Measurements from ENCODE around the gene ANP32E. TPM values are rescaled to one million over a fixed set of nuclear protein-coding genes. Genes with fewer than 3 reads are reported as not detected.

Gene ANP32E
- total and polyA plus RNA-seq, 2 of the 13 experiments (the other 11 are each of a cell fraction or from before 2014, with no cell fraction given) = 10.3 to 53.0 TPM

DNA sequence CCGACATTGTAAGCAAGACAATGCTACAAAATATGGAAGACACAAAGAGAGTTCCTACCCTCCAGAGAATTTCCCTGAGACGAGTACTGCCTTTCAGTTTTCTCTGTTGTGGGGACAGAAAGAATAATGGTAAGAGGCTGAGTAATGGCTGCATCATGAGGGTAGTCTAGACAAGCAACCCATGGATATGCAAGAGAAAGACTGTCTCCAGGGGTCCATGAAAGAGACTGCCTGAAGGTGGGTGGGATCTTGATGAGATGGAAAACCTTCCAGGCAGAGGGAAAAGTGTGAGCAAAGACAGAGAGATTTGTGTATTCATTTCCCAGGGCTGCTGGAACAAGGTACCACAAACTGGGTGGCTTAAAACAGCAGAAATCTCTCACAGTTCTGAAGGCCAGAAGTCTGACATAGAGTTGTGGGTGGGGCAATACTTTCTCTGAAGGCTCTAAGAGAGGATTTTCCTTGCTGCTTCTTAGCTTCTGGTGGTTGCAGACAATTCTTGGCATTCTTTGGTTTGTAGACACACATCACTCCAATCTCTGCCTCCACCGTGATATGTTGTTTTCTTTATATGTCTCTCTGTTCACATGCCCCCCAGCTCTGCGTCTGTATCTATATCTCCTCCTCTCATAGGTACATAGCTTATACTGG is 41.4 kb downstream of the ANP32E start (continued):
- TF ChIP-seq KLF9 (CRISPR knock-in tag; IDR thresholded peaks at IDR 0.05; ENCODE audit: low read depth) = no peak
- no peak for TF ChIP-seq ZBTB8A (CRISPR knock-in tag; IDR thresholded peaks at IDR 0.05; ENCODE audit: borderline replicate concordance, low read depth)
- TF ChIP-seq KMT2B (CRISPR knock-in tag; IDR thresholded peaks at IDR 0.05) = no peak

DNA sequence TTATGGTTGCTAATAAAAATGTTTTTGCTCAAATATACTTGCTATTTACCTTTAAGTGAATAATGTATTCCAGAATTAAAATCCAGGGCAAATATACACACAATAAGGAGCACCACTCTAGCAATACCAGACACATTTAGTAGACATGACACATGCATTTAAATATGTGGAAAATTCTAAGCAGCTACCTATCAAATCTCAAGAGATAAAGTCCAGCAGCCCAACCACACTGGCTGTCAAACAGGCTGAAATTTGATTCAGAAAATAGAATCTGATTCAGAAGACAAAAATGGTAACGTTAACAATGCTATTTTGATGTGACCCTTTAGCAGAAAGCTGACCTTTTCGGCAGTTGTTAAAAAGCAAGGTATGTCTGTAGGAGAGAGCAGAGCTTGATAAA is 43.9 kb downstream of the ANP32E start:
- no peak overlapping the region for H3K4me2 ChIP-seq (ENCODE audit: low read depth, low read length)
- peaks cover 2% of the 10 kb centered on the region for H3K4me1 ChIP-seq (ENCODE audit: insufficient read depth, low read length)
- POLR2A ChIA-PET = no interaction called here
- FAIRE-seq (no peak), ATAC-seq (no peak), DNase-seq (ENCODE audit: low spot score) (no peak)
- H3K79me2 ChIP-seq (ENCODE audit: insufficient read depth, low read length) = no peaks in the 10 kb centered on the region
- H3K9ac ChIP-seq (ENCODE audit: insufficient read depth, low read depth, low read length) = no peak overlapping the region
- H3K27ac ChIP-seq (ENCODE audit: extremely low read length, insufficient read depth, low read length) = no peak overlapping the region
- CTCF ChIA-PET (ENCODE audit: low intra/inter-chr PET ratio, low total read pairs) = no interaction called here
- H2AFZ ChIP-seq (ENCODE audit: low read length) = no peak overlapping the region
- in situ Hi-C loops (cut with HindIII; ENCODE audit: extremely low pct_ligation_motif_present, low pct_unique_long_range_greater_than_20kb) = loop anchor here (10.0 kb wide), 1 partner anchor 227 kb away; no protein-coding TSS in a partner anchor
- no TSS peak for BruUV-seq (replicated peaks)
- no peak overlapping the region for H3K4me3 ChIP-seq (replicated peaks in 1 of 3; ENCODE audit: insufficient read depth in 1 of 3, low read depth in 2 of 3, low read length in 3 of 3)
- peaks cover 0 to 3% of the 10 kb centered on the region in 2 experiments; a peak in 2 of 5 replicates for H3K27me3 ChIP-seq (ENCODE audit: control insufficient read depth in 1 of 2, insufficient read depth in 2 of 2, low read length in 2 of 2)
- WGBS (ENCODE audit: low lambda C conversion rate) = 34% methylated on average over 2 of the region's 2 CpGs
- H4K20me1 ChIP-seq (ENCODE audit: insufficient read depth, low read length) = no peaks in the 10 kb centered on the region
- no peaks in the 10 kb centered on the region for H3K36me3 ChIP-seq (replicated peaks in 1 of 2; ENCODE audit: control insufficient read depth in 1 of 2, insufficient read depth in 2 of 2, low read length in 2 of 2)
- intact Hi-C loops (cut with micrococcal nuclease; ENCODE audit: unreplicated experiment) = no loop called here
- no peaks in the 10 kb centered on the region for H3K9me3 ChIP-seq (ENCODE audit: low read length)
- TF ChIP-seq ELF4 (CRISPR knock-in tag; IDR thresholded peaks at IDR 0.05; ENCODE audit: borderline replicate concordance) (no peak), ZNF543 (CRISPR knock-in tag; IDR thresholded peaks at IDR 0.05) (no peak), HOXD1 (CRISPR knock-in tag; IDR thresholded peaks at IDR 0.05) (no peak), MYNN (CRISPR knock-in tag; IDR thresholded peaks at IDR 0.05; ENCODE audit: low read depth) (no peak), ZNF7 (CRISPR knock-in tag; IDR thresholded peaks at IDR 0.05) (no peak), HNF4G (IDR thresholded peaks at IDR 0.05; ENCODE audit: borderline replicate concordance, low read depth, low read length) (no peak), HNF4G (CRISPR knock-in tag; IDR thresholded peaks at IDR 0.05; ENCODE audit: borderline replicate concordance, low read depth) (no peak)
- TF ChIP-seq, protein P1, sequence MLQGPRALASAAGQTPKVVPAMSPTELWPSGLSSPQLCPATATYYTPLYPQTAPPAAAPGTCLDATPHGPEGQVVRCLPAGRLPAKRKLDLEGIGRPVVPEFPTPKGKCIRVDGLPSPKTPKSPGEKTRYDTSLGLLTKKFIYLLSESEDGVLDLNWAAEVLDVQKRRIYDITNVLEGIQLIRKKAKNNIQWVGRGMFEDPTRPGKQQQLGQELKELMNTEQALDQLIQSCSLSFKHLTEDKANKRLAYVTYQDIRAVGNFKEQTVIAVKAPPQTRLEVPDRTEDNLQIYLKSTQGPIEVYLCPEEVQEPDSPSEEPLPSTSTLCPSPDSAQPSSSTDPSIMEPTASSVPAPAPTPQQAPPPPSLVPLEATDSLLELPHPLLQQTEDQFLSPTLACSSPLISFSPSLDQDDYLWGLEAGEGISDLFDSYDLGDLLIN (CRISPR knock-in tag; IDR thresholded peaks at IDR 0.05; ENCODE audit: borderline replicate concordance) = no peak
- TF ChIP-seq, protein P2, sequence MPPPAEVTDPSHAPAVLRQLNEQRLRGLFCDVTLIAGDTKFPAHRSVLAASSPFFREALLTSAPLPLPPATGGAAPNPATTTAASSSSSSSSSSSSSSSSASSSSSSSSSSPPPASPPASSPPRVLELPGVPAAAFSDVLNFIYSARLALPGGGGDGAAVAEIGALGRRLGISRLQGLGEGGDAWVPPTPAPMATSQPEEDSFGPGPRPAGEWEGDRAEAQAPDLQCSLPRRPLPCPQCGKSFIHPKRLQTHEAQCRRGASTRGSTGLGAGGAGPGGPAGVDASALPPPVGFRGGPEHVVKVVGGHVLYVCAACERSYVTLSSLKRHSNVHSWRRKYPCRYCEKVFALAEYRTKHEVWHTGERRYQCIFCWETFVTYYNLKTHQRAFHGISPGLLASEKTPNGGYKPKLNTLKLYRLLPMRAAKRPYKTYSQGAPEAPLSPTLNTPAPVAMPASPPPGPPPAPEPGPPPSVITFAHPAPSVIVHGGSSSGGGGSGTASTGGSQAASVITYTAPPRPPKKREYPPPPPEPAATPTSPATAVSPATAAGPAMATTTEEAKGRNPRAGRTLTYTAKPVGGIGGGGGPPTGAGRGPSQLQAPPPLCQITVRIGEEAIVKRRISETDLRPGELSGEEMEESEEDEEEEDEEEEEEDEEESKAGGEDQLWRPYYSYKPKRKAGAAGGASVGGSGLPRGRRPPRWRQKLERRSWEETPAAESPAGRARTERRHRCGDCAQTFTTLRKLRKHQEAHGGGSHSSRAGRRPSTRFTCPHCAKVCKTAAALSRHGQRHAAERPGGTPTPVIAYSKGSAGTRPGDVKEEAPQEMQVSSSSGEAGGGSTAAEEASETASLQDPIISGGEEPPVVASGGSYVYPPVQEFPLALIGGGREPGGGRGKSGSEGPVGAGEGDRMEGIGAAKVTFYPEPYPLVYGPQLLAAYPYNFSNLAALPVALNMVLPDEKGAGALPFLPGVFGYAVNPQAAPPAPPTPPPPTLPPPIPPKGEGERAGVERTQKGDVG (CRISPR knock-in tag; IDR thresholded peaks at IDR 0.05; ENCODE audit: borderline replicate concordance) = no peak
- TF ChIP-seq, protein P3, sequence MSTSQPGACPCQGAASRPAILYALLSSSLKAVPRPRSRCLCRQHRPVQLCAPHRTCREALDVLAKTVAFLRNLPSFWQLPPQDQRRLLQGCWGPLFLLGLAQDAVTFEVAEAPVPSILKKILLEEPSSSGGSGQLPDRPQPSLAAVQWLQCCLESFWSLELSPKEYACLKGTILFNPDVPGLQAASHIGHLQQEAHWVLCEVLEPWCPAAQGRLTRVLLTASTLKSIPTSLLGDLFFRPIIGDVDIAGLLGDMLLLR (CRISPR knock-in tag; IDR thresholded peaks at IDR 0.05) = no peak
